B cell (primary cell): ENCODE measurements around the gene ARHGEF10L.

Experiments used
- EZH2 ChIP-seq: IDR thresholded peaks from 2 replicates; pipeline ENCODE4 v1.6.1; 2012; ENCODE audit warnings: borderline replicate concordance, low read depth, mild to moderate bottlenecking, moderate library complexity, low read length; ENCODE audit not compliant: insufficient read depth, poor library complexity, severe bottlenecking
- TF ChIP-seq, protein P1 (sequence below): fragments of 200-600 bp; IDR thresholded peaks from one replicate; pipeline ENCODE4 v1.8.0; 2022; ENCODE audit warnings: antibody characterized with exemption, mild to moderate bottlenecking

- TF ChIP-seq, protein P1, sequence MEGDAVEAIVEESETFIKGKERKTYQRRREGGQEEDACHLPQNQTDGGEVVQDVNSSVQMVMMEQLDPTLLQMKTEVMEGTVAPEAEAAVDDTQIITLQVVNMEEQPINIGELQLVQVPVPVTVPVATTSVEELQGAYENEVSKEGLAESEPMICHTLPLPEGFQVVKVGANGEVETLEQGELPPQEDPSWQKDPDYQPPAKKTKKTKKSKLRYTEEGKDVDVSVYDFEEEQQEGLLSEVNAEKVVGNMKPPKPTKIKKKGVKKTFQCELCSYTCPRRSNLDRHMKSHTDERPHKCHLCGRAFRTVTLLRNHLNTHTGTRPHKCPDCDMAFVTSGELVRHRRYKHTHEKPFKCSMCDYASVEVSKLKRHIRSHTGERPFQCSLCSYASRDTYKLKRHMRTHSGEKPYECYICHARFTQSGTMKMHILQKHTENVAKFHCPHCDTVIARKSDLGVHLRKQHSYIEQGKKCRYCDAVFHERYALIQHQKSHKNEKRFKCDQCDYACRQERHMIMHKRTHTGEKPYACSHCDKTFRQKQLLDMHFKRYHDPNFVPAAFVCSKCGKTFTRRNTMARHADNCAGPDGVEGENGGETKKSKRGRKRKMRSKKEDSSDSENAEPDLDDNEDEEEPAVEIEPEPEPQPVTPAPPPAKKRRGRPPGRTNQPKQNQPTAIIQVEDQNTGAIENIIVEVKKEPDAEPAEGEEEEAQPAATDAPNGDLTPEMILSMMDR = no peak
- no peak for TF ChIP-seq EZH2
These were observed 124.8 kb downstream of the ARHGEF10L start for GRCh38 chr1:17664322-17664721.
